Measurements from ENCODE around the gene TRIM33.

DNA sequence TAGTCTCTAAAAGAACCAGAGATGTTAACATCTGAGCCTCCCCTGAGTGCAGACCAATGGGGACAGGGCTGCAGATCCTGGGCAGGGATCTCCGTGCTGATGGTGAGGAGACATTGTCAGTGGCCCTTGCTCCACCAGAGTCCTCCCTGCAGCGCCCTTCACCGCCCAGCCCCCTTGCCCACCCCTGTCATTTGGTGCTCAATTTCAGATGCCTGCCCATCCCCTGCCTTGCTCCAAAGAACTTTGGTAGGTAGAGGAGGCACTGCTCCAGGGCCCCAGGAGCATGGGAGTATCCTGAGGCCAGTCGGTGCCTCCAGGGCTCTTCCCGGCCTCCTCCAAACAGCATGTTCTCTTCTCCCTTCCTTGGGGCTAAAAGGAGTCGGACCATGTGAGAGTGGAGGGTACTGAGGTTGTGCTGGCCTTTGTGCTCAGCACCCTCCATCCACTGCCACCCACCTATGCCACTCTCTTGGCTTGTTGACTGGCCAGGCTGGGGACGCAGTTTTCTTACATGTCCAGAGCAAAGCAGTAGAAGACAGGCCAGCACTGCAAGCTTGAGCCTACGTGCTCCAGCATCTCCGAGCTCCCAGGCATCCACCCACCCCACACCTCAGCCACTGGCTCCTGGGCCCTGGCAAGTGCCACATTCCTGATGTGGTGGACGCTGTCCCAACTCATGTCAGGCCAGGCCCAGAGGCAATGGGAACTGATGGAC lies 160.1 kb downstream of the TRIM33 start:
- no peak for TF ChIP-seq EZH2 (IDR thresholded peaks at IDR 0.05; ENCODE audit: insufficient read depth, poor library complexity, severe bottlenecking)
- TF ChIP-seq EZH2phosphoT487 (IDR thresholded peaks at IDR 0.05; ENCODE audit: insufficient read depth, low read depth): no peak

All from GM23248 (cell line).